PFSK-1 (cell line): ENCODE data around the gene KRTAP10-1.

Experiments used
- FOXP2 ChIP-seq: optimal IDR thresholded peaks from 2 replicates; pipeline ENCODE3; 2011; ENCODE audit warnings: borderline replicate concordance, control low read depth, inconsistent platforms; ENCODE audit not compliant: insufficient read depth; ENCODE audit errors: extremely low read length, extremely low read depth
- POLR2AphosphoS5 ChIP-seq: IDR thresholded peaks from 2 replicates; pipeline ENCODE4 v1.6.1; 2012; ENCODE audit warnings: low read depth, mild to moderate bottlenecking, control low read depth, low read length, moderate library complexity
- SIN3A ChIP-seq: IDR thresholded peaks from 2 replicates; pipeline ENCODE4 v1.6.1; 2012; ENCODE audit warnings: mild to moderate bottlenecking, low read length, moderate library complexity, borderline replicate concordance; ENCODE audit not compliant: insufficient read depth
- TAF1 ChIP-seq: IDR thresholded peaks from 2 replicates; pipeline ENCODE4 v1.6.1; 2012; ENCODE audit warnings: low read length, control low read depth, borderline replicate concordance; ENCODE audit not compliant: insufficient read depth
- TF ChIP-seq, protein P1 (sequence below), 2 experiments: IDR thresholded peaks; 2 replicates each; pipeline versions ENCODE4 v1.6.1 to v1.8.0; 2011 to 2012; ENCODE audit warnings: low read depth in 2 of 2, low read length in 2 of 2, control low read depth in 1 of 2, inconsistent platforms in 1 of 2, mild to moderate bottlenecking in 1 of 2, moderate library complexity in 1 of 2; ENCODE audit not compliant: insufficient read depth in 1 of 2

The KRTAP10-1 gene

DNA sequence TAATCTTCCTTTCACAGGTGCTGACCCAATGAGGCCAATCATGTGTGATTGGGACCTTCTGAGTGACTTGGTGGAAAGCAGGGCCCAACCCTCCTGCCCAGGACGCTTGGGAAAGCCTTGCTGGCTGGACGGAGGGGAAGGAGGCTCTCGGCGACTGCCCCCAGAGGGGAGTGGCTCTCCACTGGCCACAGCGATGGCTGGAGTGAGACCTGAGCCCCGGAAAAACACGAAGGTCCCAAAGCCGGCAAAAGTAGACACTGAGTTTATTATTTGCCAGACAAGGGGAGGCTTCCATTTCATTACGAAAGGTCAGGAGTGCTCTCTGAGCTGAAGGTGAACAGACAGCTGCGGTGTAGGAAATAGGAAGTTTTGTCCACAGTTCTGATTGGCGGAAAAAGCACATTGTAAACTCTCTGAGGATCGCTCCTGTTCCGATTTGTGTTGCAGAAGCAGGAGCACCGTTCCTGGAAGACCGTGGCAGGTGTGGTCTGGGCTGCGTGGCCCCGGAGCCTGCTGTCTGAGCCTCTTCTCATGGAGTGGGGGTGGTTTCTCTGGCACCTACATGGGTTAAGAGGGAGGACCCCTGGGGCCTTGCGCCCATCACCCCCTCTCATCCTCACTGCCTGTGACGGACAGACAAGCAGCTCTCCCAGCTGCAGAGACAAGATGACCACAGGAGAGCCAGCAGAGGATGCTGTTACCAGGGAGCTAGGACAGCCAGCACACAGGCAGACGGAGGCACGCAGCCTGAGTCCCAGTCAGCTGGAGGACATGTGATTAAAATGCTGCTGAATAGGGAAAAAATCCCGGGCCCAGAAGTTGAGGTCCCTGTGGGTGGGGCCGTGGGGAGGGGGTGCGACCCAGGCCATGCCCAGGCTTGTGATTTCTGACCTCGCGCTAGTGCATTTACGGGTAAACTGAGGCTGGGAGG, 41.5 kb downstream of the KRTAP10-1 start:
- TF ChIP-seq SIN3A (no peak), POLR2AphosphoS5 (no peak), TAF1 (no peak), FOXP2 (no peak)
- TF ChIP-seq, protein P1, sequence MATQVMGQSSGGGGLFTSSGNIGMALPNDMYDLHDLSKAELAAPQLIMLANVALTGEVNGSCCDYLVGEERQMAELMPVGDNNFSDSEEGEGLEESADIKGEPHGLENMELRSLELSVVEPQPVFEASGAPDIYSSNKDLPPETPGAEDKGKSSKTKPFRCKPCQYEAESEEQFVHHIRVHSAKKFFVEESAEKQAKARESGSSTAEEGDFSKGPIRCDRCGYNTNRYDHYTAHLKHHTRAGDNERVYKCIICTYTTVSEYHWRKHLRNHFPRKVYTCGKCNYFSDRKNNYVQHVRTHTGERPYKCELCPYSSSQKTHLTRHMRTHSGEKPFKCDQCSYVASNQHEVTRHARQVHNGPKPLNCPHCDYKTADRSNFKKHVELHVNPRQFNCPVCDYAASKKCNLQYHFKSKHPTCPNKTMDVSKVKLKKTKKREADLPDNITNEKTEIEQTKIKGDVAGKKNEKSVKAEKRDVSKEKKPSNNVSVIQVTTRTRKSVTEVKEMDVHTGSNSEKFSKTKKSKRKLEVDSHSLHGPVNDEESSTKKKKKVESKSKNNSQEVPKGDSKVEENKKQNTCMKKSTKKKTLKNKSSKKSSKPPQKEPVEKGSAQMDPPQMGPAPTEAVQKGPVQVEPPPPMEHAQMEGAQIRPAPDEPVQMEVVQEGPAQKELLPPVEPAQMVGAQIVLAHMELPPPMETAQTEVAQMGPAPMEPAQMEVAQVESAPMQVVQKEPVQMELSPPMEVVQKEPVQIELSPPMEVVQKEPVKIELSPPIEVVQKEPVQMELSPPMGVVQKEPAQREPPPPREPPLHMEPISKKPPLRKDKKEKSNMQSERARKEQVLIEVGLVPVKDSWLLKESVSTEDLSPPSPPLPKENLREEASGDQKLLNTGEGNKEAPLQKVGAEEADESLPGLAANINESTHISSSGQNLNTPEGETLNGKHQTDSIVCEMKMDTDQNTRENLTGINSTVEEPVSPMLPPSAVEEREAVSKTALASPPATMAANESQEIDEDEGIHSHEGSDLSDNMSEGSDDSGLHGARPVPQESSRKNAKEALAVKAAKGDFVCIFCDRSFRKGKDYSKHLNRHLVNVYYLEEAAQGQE (IDR thresholded peaks at IDR 0.05; ENCODE audit: insufficient read depth in 1 of 2, low read depth in 2 of 2, low read length in 2 of 2): no peak

DNA sequence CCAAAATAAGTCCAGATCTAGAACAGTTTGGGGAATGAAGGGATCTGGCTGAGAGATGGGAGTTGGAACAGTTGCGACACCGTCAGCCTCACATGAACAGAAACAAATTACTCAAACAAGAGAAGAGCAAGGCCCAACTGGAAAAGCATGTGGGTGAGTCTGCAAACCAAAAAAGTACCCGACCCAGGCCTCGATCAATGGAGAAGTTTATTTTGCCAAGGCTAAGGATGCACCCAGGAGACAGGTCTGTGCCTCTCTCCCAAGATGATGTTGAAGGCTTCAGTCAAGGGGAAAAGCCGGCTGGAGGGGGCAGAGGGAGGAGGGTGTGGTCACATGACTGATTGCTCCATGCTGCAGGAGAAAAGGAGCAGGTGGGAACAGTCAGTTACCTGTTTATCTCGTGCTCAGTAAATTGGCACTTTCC, 42.3 kb downstream of the KRTAP10-1 start:
- TF ChIP-seq, protein P1 (IDR thresholded peaks at IDR 0.05; ENCODE audit: insufficient read depth in 1 of 2, low read depth in 2 of 2, low read length in 2 of 2): no peak
- TF ChIP-seq SIN3A: no peak
- no peak for TF ChIP-seq FOXP2
- no peak for TF ChIP-seq POLR2AphosphoS5
- TF ChIP-seq TAF1: no peak

DNA sequence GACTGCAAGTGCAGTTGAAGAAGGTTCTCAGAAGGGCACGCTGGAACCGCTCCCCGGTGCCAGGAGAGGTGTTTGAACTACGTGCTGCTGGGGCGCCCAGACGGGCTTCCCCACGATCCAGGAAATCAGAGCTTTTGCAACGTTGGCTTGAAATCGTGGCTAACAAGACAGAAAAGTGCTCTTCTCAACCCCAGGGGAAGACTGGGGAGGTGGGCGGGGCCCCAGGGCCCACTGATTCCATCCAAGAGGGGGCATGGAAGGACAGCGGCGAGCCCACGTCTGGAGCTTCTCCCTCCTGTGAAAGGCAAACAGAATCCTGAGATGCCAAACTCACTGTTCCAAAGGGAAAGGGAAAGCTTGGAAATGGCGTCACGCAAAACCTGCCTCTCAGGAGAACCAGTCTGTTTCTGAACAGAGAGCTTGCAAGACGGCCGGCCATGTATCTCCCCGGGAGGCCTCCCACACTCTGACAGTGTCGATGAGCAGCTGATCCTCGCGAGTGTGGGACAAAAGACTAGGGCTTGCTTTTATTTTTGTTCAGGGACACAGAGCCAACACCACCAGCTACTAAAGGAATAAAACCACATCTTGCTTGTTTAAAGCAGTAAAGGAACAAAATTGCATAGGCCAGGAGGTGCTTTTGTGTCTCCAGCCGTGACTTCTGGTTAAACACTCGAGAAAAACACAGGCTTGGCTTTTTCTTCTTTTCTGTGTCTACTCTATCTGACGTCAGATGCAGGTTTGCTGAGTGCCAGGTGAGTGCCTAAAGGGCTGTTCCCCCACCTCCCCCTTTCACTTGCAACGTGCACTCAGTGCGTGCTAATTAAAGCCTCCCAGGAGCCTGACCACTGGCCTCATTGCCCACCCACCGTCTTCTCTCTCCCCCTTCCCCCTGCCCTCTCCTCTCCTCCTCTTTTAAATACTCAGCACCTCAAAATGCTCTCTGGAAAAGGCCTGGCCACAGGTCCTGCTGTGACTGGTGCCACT, 43.1 kb downstream of the KRTAP10-1 start:
- TF ChIP-seq, protein P1 (IDR thresholded peaks at IDR 0.05; ENCODE audit: insufficient read depth in 1 of 2, low read depth in 2 of 2, low read length in 2 of 2): no peak
- TF ChIP-seq FOXP2 (no peak), POLR2AphosphoS5 (no peak), SIN3A (no peak), TAF1 (no peak)

DNA sequence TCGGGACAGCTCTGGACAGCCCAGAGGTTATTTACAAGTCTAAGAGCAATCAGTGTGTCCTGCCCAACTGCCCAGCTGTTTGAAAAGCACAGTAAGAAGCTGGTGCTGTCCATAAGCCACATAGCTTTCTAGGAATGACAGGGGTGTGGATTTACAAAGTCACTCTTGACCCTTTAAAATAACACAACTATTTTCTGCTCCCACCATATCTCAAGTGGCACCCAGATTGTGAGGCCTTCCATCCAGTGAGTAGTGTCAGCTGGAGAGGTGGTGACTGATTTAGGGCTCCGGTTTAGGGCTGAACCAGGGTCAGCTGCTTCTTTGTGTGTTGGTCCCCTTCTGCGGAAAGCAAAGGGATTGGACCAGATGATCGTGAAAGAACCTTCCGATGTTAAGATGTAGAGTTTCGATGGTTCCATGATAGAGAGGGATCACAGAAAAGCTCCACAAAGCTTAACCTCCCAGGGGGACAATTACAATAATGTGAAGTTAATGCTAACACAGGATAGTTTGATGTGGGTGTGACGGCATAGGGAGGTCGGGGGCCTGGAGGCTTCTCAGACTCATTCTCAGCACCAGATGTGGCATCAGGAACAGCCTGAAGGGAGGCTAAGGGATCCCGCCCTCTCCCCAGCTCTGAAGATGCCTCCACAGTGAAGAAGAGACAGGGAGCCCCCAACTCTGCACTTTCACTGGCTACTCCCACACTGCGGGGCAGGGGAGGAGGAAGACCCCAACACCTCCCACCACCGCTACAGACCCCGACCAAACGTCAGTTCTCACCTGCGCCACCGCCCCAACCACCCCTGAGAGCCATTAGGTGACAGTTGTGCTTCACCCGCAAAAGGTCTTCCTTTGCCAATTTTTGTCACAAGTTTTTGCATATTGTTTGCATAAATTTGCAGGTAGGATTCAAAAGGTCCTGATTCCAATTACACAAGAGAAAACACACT, 44.1 kb downstream of the KRTAP10-1 start:
- TF ChIP-seq, protein P1 (IDR thresholded peaks at IDR 0.05; ENCODE audit: insufficient read depth in 1 of 2, low read depth in 2 of 2, low read length in 2 of 2): no peak
- TF ChIP-seq SIN3A: no peak
- no peak for TF ChIP-seq FOXP2
- TF ChIP-seq POLR2AphosphoS5: no peak
- TF ChIP-seq TAF1: no peak
